Measurements from ENCODE around the gene BIRC2. TPM values are rescaled to one million over a fixed set of nuclear protein-coding genes. Genes with fewer than 3 reads are reported as not detected.

BIRC2 gene
- total RNA-seq, 2 experiments from 2014 or later: 107 to 109 TPM

DNA sequence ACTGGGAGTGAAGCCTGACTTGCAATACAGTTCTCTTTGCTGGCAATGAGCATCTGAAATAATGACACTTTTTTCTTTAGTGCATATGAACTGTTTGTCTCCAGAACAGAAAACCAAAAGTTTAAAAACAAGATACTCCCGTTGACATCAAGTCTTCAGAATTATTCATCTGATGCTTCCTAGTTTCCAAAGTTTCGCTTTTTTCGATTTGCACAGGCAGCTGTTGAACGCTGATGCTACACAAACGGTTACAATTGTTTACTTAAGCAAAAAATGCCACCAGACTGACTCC is 612 bp upstream of the BIRC2 start:
- no peak for DNase-seq
- H3K27me3 Mint-ChIP-seq: no peaks in the 10 kb centered on the region
- H3K36me3 ChIP-seq (ENCODE audit: insufficient read depth, low read length): no peaks in the 10 kb centered on the region
- TF ChIP-seq, protein P1, sequence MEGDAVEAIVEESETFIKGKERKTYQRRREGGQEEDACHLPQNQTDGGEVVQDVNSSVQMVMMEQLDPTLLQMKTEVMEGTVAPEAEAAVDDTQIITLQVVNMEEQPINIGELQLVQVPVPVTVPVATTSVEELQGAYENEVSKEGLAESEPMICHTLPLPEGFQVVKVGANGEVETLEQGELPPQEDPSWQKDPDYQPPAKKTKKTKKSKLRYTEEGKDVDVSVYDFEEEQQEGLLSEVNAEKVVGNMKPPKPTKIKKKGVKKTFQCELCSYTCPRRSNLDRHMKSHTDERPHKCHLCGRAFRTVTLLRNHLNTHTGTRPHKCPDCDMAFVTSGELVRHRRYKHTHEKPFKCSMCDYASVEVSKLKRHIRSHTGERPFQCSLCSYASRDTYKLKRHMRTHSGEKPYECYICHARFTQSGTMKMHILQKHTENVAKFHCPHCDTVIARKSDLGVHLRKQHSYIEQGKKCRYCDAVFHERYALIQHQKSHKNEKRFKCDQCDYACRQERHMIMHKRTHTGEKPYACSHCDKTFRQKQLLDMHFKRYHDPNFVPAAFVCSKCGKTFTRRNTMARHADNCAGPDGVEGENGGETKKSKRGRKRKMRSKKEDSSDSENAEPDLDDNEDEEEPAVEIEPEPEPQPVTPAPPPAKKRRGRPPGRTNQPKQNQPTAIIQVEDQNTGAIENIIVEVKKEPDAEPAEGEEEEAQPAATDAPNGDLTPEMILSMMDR (IDR thresholded peaks at IDR 0.05): no peak
- ATAC-seq (ENCODE audit: poor library complexity): no peak
- H3K4me3 Mint-ChIP-seq: peak overlapping the region; percentile 98
- H3K4me1 ChIP-seq (ENCODE audit: insufficient read depth, low read length): peaks cover 9% of the 10 kb centered on the region
- no peaks in the 10 kb centered on the region for H3K9me3 ChIP-seq (ENCODE audit: control insufficient read depth in 1 of 2, insufficient read depth in 1 of 2, low read length in 2 of 2)
- H3K27me3 ChIP-seq (ENCODE audit: control insufficient read depth in 1 of 2, insufficient read depth in 2 of 2, low read length in 2 of 2): no peaks in the 10 kb centered on the region
- ChIA-PET CTCF (interaction anchor here (1.0 to 3.0 kb wide), 4 partner anchors 12 to 40 kb away, joined by 3 to 15 read pairs (median 3); no protein-coding TSS in a partner anchor), POLR2A (no interaction called here)
- H3K36me3 Mint-ChIP-seq (ENCODE audit: low read depth): peaks cover 45% of the 10 kb centered on the region
- H3K9me3 Mint-ChIP-seq: no peaks in the 10 kb centered on the region
- H3K4me1 Mint-ChIP-seq (ENCODE audit: low read depth): peaks cover 48% of the 10 kb centered on the region
- peak overlapping the region; percentile 95 to 96 for H3K27ac ChIP-seq (ENCODE audit: low read depth in 1 of 2, low read length in 2 of 2)
- peak overlapping the region; percentile 100 for H3K27ac Mint-ChIP-seq
- intact Hi-C loops (cut with DNase I, micrococcal nuclease): loop anchor here (1.0 to 10.0 kb wide), 7 partner anchors 15 to 588 kb away; partner anchors contain the start of genes BIRC3 (in 1 of the 2) and TMEM123 (in 1 of the 2)
- H3K4me3 ChIP-seq (ENCODE audit: low read length): peak overlapping the region; percentile 65

DNA sequence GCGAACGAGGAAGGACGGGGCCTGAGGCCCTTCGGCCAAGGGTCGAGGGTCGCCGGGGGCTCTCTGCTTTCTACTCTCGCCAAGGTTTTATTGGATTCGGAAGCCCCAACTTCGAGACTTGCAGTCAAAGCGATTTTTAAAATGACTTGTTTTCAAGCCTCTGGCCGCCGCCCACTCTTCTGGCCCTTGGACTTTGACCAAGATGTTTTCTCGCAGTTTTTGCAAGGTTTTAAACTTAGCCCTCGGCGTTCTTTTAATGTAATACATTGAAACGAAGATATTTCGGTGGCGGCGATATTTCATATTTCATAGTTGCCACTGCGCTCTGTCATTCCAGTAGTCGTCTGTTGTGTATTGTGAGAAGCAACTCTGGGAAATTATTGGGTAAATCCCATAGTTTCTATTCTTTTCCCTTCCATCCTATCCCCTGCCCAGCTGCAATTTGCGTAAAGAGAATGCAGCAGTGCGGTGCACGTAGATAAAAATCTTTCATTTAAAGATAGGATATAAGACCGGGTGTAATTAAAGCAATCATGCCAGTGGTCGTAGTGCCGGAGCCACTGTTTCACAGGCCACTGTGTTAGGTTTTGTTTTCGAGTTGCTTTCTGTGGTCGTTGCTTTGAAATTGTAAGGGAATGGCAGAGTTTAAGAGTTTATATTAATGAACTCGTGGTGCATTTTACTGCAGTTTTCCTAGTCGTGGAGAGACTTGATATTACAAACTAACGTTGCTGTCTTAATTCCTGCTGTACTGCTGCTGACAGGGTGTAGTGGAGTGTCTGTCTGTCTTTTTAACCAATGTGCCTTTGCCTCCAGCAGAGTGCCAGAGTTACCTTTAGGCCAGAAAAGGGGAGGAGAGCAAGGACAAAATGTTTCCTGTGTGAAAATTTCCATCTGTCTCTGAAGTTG is 702 bp downstream of the BIRC2 start:
- Mint-ChIP-seq H3K27ac (peak overlapping the region; percentile 100), H3K9me3 (no peaks in the 10 kb centered on the region), H3K27me3 (no peaks in the 10 kb centered on the region), H3K4me1 (ENCODE audit: low read depth) (peaks cover 42% of the 10 kb centered on the region), H3K36me3 (ENCODE audit: low read depth) (peaks cover 56% of the 10 kb centered on the region), H3K4me3 (peak overlapping the region; percentile 98)
- H3K27ac ChIP-seq (ENCODE audit: low read depth in 1 of 2, low read length in 2 of 2): peak overlapping the region; percentile 95 to 96
- H3K36me3 ChIP-seq (ENCODE audit: insufficient read depth, low read length): no peaks in the 10 kb centered on the region
- ATAC-seq (ENCODE audit: poor library complexity) (no peak), DNase-seq (peak in 4 of 14 experiments; percentile 34 to 56 (median 49))
- POLR2A ChIA-PET: interaction anchor here (1.1 to 2.8 kb wide), 4 partner anchors 14 to 148 kb away, joined by 4 to 13 read pairs (median 5); no protein-coding TSS in a partner anchor
- CTCF ChIA-PET: interaction anchor here (0.6 to 3.0 kb wide), 6 partner anchors 13 to 104 kb away, joined by 3 to 15 read pairs (median 3); no protein-coding TSS in a partner anchor
- intact Hi-C loops (cut with DNase I, micrococcal nuclease): loop anchor here (1.0 to 10.0 kb wide), 6 partner anchors 29 to 587 kb away; partner anchors contain the start of gene TMEM123 (in 1 of the 2)
- no peaks in the 10 kb centered on the region for H3K9me3 ChIP-seq (ENCODE audit: control insufficient read depth in 1 of 2, insufficient read depth in 1 of 2, low read length in 2 of 2)
- H3K4me3 ChIP-seq (ENCODE audit: low read length): peak overlapping the region; percentile 65
- TF ChIP-seq, protein P1 (IDR thresholded peaks at IDR 0.05): no peak
- peaks cover 6% of the 10 kb centered on the region for H3K4me1 ChIP-seq (ENCODE audit: insufficient read depth, low read length)
- H3K27me3 ChIP-seq (ENCODE audit: control insufficient read depth in 1 of 2, insufficient read depth in 2 of 2, low read length in 2 of 2): no peaks in the 10 kb centered on the region

DNA sequence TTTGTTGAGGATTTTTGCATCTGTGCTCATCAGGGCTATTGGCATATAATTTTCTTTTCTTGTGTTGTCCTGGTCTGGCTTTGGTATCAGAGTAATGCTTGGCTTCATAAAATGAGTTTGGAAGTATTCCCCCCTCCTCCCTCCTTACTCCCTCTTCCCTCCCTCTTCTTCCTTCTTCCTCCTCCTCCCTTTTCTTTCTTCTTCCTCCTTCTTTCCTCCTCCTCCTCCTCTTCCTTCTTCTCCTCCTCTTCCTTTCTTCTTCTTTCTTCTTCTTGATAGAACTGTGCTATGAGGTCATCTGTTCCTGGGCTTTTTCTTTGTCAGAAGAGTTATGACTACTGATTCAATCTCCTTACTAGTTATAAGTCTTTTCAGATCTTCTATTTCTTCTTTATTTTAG is 10.1 kb downstream of the BIRC2 start:
- Mint-ChIP-seq H3K27me3 (no peaks in the 10 kb centered on the region), H3K4me1 (ENCODE audit: low read depth) (peaks cover 59% of the 10 kb centered on the region), H3K9me3 (peaks cover 8% of the 10 kb centered on the region), H3K4me3 (no peak overlapping the region), H3K27ac (no peak overlapping the region), H3K36me3 (ENCODE audit: low read depth) (peaks cover 96% of the 10 kb centered on the region)
- no peak overlapping the region for H3K27ac ChIP-seq (ENCODE audit: low read depth in 1 of 2, low read length in 2 of 2)
- H3K4me1 ChIP-seq (ENCODE audit: insufficient read depth, low read length): peaks cover 17% of the 10 kb centered on the region
- H3K4me3 ChIP-seq (ENCODE audit: low read length): no peak overlapping the region
- POLR2A ChIA-PET: no interaction called here
- peaks cover 4 to 7% of the 10 kb centered on the region in 2 experiments for H3K9me3 ChIP-seq (ENCODE audit: control insufficient read depth in 1 of 2, insufficient read depth in 1 of 2, low read length in 2 of 2)
- peaks cover 40% of the 10 kb centered on the region for H3K36me3 ChIP-seq (ENCODE audit: insufficient read depth, low read length)
- no peaks in the 10 kb centered on the region for H3K27me3 ChIP-seq (ENCODE audit: control insufficient read depth in 1 of 2, insufficient read depth in 2 of 2, low read length in 2 of 2)
- intact Hi-C loops (cut with DNase I, micrococcal nuclease): no loop called here
- ATAC-seq (ENCODE audit: poor library complexity) (no peak), DNase-seq (no peak)
- TF ChIP-seq, protein P1 (IDR thresholded peaks at IDR 0.05): no peak
- CTCF ChIA-PET: interaction anchor here (1.4 kb wide), 1 partner anchor 10 kb away, joined by 6 read pairs; no protein-coding TSS in a partner anchor
